ENCODE data around the gene GABRD. TPM values are rescaled to one million over a fixed set of nuclear protein-coding genes. Genes with fewer than 3 reads are reported as not detected.

The GABRD gene
- total RNA-seq, 2 experiments from 2014 or later, result not detected

GRCh38 chr1:1982379-1983232 is 36.5 kb upstream of the GABRD start:
- DNase-seq (no peak), ATAC-seq (no peak)
- TF ChIP-seq CTCF (IDR thresholded peaks at IDR 0.05), result no peak
- Mint-ChIP-seq H3K27ac (no peak overlapping the region), H3K4me1 (ENCODE audit: low read depth) (no peaks in the 10 kb centered on the region), H3K36me3 (ENCODE audit: low read depth) (no peaks in the 10 kb centered on the region), H3K9me3 (peaks cover 5% of the 10 kb centered on the region), H3K27me3 (no peaks in the 10 kb centered on the region), H3K4me3 (no peak overlapping the region)
- CTCF ChIA-PET, result no interaction called here
- POLR2A ChIA-PET, result no interaction called here
- intact Hi-C loops (cut with micrococcal nuclease), result no loop called here

GRCh38 chr1:1984560-1985070 is 34.5 kb upstream of the GABRD start:
- ATAC-seq, result no peak
- CTCF ChIA-PET, result interaction anchor here (1.1 kb wide), 1 partner anchor 40 kb away, joined by 3 read pairs; no protein-coding TSS in a partner anchor
- peaks cover 2% of the 10 kb centered on the region for H3K27me3 Mint-ChIP-seq

GRCh38 chr1:1985375-1986050 is 33.6 kb upstream of the GABRD start:
- H3K4me1 Mint-ChIP-seq (ENCODE audit: low read depth), result peaks cover 4% of the 10 kb centered on the region
- TF ChIP-seq CTCF (IDR thresholded peaks at IDR 0.05), result no peak
- intact Hi-C loops (cut with micrococcal nuclease), result no loop called here
- peaks cover 4% of the 10 kb centered on the region for H3K27me3 Mint-ChIP-seq
- H3K36me3 Mint-ChIP-seq (ENCODE audit: low read depth), result no peaks in the 10 kb centered on the region
- ATAC-seq (no peak), DNase-seq (no peak)
- no peaks in the 10 kb centered on the region for H3K9me3 Mint-ChIP-seq
- POLR2A ChIA-PET, result interaction anchor here (1.5 kb wide), 1 partner anchor 9 kb away, joined by 4 read pairs; no protein-coding TSS in a partner anchor
- H3K27ac Mint-ChIP-seq, result no peak overlapping the region
- no peak overlapping the region for H3K4me3 Mint-ChIP-seq
- CTCF ChIA-PET, result interaction anchor here (1.1 kb wide), 1 partner anchor 41 kb away, joined by 3 read pairs; no protein-coding TSS in a partner anchor

More at GRCh38 chr1:1984560-1985070, 34.5 kb upstream of the GABRD start:
- no peak for DNase-seq
- no peak overlapping the region for H3K27ac Mint-ChIP-seq
- H3K36me3 Mint-ChIP-seq (ENCODE audit: low read depth), result no peaks in the 10 kb centered on the region
- POLR2A ChIA-PET, result interaction anchor here (1.5 kb wide), 1 partner anchor 10 kb away, joined by 4 read pairs; no protein-coding TSS in a partner anchor
- intact Hi-C loops (cut with micrococcal nuclease), result no loop called here
- no peak for TF ChIP-seq CTCF (IDR thresholded peaks at IDR 0.05)
- no peaks in the 10 kb centered on the region for H3K9me3 Mint-ChIP-seq
- no peak overlapping the region for H3K4me3 Mint-ChIP-seq
- peaks cover 4% of the 10 kb centered on the region for H3K4me1 Mint-ChIP-seq (ENCODE audit: low read depth)

GRCh38 chr1:1986451-1987141 is 32.5 kb upstream of the GABRD start:
- ChIA-PET CTCF (no interaction called here), POLR2A (no interaction called here)
- Mint-ChIP-seq H3K27me3 (peaks cover 4% of the 10 kb centered on the region), H3K4me3 (no peak overlapping the region), H3K4me1 (ENCODE audit: low read depth) (peaks cover 4% of the 10 kb centered on the region), H3K36me3 (ENCODE audit: low read depth) (no peaks in the 10 kb centered on the region), H3K9me3 (no peaks in the 10 kb centered on the region), H3K27ac (no peak overlapping the region)
- ATAC-seq (no peak), DNase-seq (no peak)
- intact Hi-C loops (cut with micrococcal nuclease), result no loop called here
- no peak for TF ChIP-seq CTCF (IDR thresholded peaks at IDR 0.05)

All from activated CD8-positive, alpha-beta T cell treated with anti-CD3 and anti-CD28 coated beads for 36 hours (primary cell).